GM10266 (cell line): ENCODE data around the gene CDK13.

ENCODE experiments used
- DNase-seq: peaks from one replicate; pipeline ENCODE4 v3.0.0; 2012; ENCODE audit errors: extremely low spot score
- TF ChIP-seq, protein P1 (sequence below): IDR thresholded peaks from 2 replicates; pipeline ENCODE4 v1.5.1; 2012; ENCODE audit warnings: mild to moderate bottlenecking, low read depth; ENCODE audit not compliant: control insufficient read depth, insufficient read depth; ENCODE audit errors: missing control alignments

Gene CDK13

DNA sequence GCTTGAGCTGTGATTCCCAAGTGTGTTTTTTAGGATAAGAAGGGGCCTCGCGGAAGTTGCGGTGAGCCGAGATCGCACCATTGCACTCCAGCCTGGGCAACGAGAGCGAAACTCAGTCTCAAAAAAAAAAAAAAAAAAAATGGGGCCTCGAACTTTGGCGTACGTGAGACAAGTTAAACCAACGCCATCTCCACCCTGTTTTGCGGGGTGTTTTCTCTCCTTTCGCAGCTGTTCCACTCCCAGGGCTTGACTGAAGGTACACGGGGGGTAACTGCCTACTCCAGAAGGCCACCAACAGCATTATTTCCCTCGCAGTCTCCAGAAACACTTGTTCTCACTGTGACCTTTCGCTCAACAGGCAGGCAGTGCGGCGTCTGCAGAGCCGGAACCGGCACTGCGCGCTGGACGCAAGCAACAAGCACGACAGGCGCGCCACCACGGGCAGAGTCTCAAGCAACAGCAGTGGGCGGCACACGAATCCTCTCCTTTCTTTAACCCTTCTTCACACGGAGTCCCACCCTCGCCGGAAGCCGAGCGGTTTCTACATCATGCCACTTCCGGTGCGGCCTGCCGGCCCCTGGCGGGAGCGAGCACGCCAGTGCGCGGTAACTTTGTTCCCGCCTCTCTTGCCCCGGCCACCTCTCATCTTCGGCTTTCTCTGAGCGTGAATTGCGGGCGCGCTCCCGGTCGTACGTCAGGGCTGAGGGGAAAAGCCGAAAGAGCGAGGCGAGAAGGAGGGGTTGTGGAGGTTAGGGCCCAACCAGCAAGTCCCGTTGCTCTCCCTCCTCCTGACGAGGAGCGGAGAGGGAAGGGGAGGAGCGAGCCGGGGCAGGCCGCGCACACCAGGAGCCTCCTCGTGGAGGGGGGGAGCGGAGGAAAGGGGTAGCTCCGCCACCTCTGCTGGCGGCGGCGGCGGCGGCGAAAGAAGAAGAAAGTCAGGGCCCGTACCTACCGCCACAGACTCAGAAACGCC, 814 bp upstream of the CDK13 start:
- TF ChIP-seq, protein P1, sequence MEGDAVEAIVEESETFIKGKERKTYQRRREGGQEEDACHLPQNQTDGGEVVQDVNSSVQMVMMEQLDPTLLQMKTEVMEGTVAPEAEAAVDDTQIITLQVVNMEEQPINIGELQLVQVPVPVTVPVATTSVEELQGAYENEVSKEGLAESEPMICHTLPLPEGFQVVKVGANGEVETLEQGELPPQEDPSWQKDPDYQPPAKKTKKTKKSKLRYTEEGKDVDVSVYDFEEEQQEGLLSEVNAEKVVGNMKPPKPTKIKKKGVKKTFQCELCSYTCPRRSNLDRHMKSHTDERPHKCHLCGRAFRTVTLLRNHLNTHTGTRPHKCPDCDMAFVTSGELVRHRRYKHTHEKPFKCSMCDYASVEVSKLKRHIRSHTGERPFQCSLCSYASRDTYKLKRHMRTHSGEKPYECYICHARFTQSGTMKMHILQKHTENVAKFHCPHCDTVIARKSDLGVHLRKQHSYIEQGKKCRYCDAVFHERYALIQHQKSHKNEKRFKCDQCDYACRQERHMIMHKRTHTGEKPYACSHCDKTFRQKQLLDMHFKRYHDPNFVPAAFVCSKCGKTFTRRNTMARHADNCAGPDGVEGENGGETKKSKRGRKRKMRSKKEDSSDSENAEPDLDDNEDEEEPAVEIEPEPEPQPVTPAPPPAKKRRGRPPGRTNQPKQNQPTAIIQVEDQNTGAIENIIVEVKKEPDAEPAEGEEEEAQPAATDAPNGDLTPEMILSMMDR = peak; percentile 16

DNA sequence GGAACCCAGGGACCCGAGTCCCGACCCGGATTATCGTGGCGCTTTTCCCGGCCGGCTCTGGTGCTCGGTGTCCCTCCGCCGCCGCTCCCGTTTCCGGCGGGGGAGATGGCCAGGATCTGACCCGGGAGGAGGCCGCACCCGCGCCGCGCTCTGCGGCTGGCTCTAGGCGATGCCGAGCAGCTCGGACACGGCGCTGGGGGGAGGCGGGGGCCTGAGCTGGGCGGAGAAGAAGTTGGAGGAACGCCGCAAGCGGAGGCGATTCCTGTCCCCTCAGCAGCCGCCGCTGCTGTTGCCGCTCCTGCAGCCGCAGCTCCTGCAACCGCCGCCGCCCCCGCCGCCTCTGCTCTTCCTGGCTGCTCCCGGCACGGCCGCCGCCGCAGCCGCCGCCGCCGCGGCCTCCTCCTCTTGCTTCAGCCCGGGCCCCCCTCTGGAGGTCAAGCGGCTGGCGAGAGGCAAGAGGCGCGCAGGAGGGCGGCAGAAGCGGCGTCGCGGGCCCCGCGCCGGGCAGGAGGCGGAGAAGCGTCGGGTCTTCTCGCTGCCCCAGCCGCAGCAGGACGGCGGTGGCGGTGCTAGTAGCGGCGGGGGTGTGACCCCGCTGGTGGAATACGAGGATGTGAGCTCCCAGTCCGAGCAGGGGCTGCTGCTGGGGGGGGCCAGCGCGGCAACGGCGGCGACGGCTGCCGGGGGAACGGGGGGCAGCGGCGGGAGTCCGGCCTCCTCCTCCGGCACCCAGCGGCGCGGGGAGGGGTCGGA, 593 bp downstream of the CDK13 start:
- peak; percentile 51 for DNase-seq
- TF ChIP-seq, protein P1 = no peak

More for the DNA sequence above, 814 bp upstream of the CDK13 start:
- peak; percentile 93 for DNase-seq

DNA sequence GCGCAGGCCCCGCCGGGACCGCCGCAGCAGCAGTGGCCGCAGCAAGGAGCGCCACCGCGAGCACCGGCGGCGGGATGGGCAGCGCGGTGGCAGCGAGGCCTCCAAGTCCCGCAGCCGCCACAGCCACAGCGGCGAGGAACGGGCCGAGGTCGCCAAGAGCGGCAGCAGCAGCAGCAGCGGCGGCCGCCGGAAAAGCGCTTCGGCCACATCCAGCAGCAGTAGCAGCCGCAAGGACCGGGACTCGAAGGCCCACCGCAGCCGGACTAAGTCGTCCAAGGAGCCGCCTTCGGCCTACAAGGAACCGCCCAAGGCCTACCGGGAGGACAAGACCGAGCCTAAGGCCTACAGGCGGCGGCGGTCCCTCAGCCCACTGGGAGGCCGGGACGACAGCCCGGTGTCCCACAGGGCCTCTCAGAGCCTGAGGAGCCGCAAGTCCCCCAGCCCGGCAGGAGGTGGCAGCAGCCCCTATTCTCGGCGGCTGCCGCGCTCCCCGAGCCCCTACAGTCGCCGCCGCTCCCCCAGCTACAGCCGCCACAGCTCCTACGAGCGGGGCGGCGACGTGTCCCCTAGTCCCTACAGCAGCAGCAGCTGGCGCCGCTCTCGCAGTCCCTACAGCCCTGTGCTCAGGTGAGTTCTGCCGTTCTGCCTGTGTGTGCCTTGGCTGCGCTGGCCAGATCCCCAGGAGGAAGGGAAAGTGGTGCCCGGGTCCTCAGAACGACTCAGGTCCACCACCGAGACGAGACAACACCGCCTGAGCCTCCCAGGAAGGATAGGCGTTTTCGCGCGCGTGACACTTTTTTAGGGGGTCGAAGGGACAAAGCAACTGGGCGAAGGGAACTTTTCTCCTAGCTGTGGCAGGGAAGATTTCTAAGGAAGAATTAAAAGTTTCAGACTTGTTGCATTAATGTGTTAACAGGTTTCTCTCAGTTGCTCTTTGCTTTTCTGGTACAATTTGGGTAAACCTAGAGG, 1.5 kb downstream of the CDK13 start:
- DNase-seq = peak; percentile 77
- TF ChIP-seq, protein P1 = peak; percentile 63

DNA sequence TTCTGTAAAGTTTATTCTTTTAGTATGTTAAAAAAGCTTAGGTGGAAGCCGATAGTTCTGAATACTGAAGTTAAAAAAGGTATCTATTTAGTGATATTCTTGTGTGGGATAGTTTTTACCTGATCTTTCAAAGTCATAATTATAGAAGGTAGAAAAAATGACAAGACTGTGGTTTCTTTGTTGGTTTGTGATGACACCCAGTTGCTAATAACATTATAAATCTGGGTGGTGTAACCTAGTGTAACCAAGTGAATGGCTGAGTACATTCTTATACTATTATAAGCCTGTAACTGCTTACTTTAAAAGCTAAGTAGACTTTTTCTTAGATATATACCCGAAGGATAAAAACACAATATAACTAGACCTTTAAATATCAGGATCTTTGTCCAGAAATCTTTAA, 2.3 kb downstream of the CDK13 start:
- TF ChIP-seq, protein P1 = no peak
- DNase-seq = peak; percentile 30

DNA sequence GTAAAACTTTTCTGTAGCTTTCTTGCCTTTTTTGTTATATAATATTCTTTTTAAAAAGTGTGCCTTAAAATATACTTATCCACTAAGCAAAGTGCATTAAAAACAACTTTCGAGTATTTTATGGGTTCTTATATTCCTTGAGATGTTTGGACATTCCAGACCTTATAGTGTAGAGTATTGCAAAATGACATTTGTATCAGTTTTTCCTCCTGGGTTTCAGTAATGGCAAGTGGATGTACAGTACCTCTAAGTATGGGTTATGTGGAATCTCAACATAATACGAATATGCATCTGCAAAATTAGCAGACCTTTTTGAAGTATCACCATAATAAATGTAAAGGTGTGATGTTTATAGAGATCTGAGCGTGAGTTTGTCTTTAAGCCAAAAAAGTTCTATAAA, 2.7 kb downstream of the CDK13 start:
- TF ChIP-seq, protein P1 = no peak
- DNase-seq = no peak

DNA sequence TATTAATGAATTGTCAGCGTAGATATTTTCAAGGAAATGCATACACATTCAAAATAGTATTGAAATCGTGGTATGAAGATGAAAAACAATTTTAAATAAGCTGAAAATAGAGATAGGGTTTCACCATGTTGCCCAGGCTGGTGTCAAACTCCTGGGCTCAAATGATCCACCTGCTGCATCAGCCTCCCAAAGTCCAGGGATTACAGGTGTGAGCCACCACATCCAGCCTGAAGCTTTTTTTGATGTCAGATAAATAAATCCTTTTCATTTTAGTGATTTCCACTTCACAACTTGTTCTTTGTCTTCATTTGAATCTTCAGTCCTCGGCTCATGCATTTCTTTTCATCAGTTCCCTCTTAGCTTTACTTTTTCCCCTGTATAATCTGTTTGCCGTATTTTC, 4.6 kb downstream of the CDK13 start:
- DNase-seq = no peak

More for the DNA sequence above, 4.6 kb downstream of the CDK13 start:
- TF ChIP-seq, protein P1 = no peak
